ENCODE results near the gene MISP. TPM values are rescaled to one million over a fixed set of nuclear protein-coding genes. Genes with fewer than 3 reads are reported as not detected.

The MISP gene
- polyA plus RNA-seq, 1 of the 3 experiments (the other 2 are of a cell fraction): 0.08 TPM

DNA sequence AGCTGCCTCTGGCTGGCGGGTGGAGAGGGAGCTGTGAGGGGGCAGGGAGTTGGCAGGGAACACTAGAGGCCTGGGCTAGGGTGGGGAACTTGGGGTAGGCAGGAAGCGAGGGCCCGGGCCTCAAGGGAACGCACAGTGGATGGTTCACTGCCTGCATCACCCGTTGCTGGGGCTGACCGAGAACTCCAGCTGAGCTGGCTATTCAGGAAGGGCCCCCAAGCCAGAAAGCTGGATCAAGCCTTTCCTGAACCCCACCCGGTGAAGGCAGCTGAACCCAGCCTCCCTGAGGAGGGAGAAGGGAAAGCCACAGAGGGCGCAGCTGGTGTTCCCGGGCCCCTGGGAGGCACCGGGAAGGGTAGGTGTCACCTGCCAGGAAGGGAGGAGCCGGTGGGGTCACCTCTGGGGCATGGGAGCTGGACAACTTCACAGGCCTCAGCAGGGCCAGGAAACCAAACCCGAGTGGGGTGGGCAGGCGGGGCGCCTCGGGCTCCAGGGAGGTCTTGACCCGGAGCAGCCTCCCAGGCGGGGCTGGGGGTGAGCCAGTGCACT is 28.3 kb upstream of the MISP start:
- POLR2A ChIA-PET: no interaction called here
- Histone ChIP-seq H3K79me2 (ENCODE audit: insufficient read depth) (no peaks in the 10 kb centered on the region), H4K20me1 (ENCODE audit: insufficient read depth) (no peaks in the 10 kb centered on the region), H2AFZ (ENCODE audit: low read depth) (no peak overlapping the region), H3K4me3 (ENCODE audit: low read depth in 2 of 2, low read length in 1 of 2) (no peak overlapping the region), H3K36me3 (replicated peaks in 1 of 2; ENCODE audit: control insufficient read depth in 1 of 2, insufficient read depth in 2 of 2, low read length in 1 of 2) (no peaks in the 10 kb centered on the region), H3K4me1 (ENCODE audit: control insufficient read depth in 1 of 2, insufficient read depth in 2 of 2, low read depth in 1 of 2, low read length in 1 of 2) (no peaks in the 10 kb centered on the region; a peak in 1 of 4 replicates), H3K9ac (no peak overlapping the region), H3K4me2 (no peak overlapping the region), H3F3A (replicated peaks; ENCODE audit: insufficient read depth) (no peaks in the 10 kb centered on the region), H3K27me3 (ENCODE audit: insufficient read depth) (no peaks in the 10 kb centered on the region), H3K9me3 (no peaks in the 10 kb centered on the region), H3K9me2 (no peaks in the 10 kb centered on the region), H3K27ac (ENCODE audit: low read depth in 2 of 2, low read length in 1 of 2) (no peak overlapping the region)
- CTCF ChIA-PET: interaction anchor here (1.0 to 5.8 kb wide), 6 partner anchors 9 to 47 kb away, joined by 3 to 35 read pairs (median 5); partner anchors contain the start of gene PALM
- TF ChIP-seq YY1 (IDR thresholded peaks at IDR 0.05; ENCODE audit: low read depth) (no peak), FOXM1 (IDR thresholded peaks at IDR 0.05; ENCODE audit: low read depth) (no peak), RCOR1 (IDR thresholded peaks at IDR 0.05; ENCODE audit: low read length) (no peak), JUND (IDR thresholded peaks at IDR 0.05) (no peak), RAD21 (IDR thresholded peaks at IDR 0.05; ENCODE audit: low read length) (no peak)
- TF ChIP-seq, protein P1, sequence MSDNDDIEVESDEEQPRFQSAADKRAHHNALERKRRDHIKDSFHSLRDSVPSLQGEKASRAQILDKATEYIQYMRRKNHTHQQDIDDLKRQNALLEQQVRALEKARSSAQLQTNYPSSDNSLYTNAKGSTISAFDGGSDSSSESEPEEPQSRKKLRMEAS (IDR thresholded peaks at IDR 0.05; ENCODE audit: low read depth): no peak
- 95% methylated on average over 4 of the region's 17 CpGs for WGBS (ENCODE audit: low lambda C conversion rate)
- no peak for DNase-seq

DNA sequence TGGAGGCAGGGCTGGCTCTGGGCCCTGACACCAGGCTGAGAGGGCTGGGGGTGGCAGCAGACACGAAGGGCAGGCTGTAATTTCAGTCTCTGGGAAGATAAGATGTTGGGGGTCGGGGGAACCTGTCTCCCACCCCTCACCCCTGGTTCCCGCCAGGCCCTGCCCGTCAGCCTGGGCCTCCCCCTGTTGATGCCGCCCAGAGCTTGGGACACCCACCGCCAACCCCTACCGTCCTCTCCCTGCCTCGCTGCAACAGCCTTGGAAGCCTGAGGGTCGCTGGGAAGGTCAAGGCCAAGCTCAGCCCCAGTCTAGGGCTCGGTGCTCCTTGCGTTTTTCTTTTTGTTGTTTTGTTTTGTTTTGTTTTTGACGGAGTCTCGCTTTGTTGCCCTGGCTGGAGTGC is 27.7 kb upstream of the MISP start:
- WGBS (ENCODE audit: low lambda C conversion rate): 96% methylated on average over 11 of the region's 13 CpGs
- TF ChIP-seq FOSL2 (IDR thresholded peaks at IDR 0.05; ENCODE audit: borderline replicate concordance, low read depth): no peak
- TF ChIP-seq YY1 (IDR thresholded peaks at IDR 0.05; ENCODE audit: low read depth): no peak
- no peak for TF ChIP-seq NRF1 (IDR thresholded peaks at IDR 0.05; ENCODE audit: low read depth, low read length)

DNA sequence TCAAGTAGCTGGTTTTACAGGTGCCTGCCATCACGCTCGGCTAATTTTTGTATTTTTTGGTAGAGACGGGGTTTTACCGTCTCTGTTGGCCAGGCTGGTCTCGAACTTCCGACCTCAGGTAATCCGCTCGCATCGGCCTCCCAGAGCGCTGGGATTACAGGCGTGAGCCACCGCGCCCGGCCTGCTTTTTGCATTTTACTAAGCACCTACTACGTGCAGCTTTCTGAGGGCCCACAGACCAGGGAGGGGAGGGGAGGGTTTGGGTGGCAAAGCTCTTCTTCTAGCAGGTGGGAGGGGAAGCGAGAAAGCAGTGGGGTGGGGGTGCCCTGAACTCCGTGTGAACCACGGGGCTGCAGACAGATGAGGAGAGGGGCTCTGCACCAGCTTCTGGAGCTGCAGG is 27.2 kb upstream of the MISP start:
- Histone ChIP-seq H3K27ac (ENCODE audit: low read depth in 2 of 2, low read length in 1 of 2) (no peak overlapping the region), H3K4me2 (no peak overlapping the region), H3K9me3 (no peaks in the 10 kb centered on the region), H3K4me1 (ENCODE audit: control insufficient read depth in 1 of 2, insufficient read depth in 2 of 2, low read depth in 1 of 2, low read length in 1 of 2) (no peaks in the 10 kb centered on the region; a peak in 1 of 4 replicates), H3K9me2 (no peaks in the 10 kb centered on the region), H3K79me2 (ENCODE audit: insufficient read depth) (no peaks in the 10 kb centered on the region), H3K36me3 (replicated peaks in 1 of 2; ENCODE audit: control insufficient read depth in 1 of 2, insufficient read depth in 2 of 2, low read length in 1 of 2) (no peaks in the 10 kb centered on the region), H3K27me3 (ENCODE audit: insufficient read depth) (no peaks in the 10 kb centered on the region), H2AFZ (ENCODE audit: low read depth) (no peak overlapping the region), H3K4me3 (ENCODE audit: low read depth in 2 of 2, low read length in 1 of 2) (no peak overlapping the region), H3K9ac (no peak overlapping the region), H3F3A (replicated peaks; ENCODE audit: insufficient read depth) (no peaks in the 10 kb centered on the region), H4K20me1 (ENCODE audit: insufficient read depth) (no peaks in the 10 kb centered on the region)
- DNase-seq: no peak
- POLR2A ChIA-PET: no interaction called here
- CTCF ChIA-PET: interaction anchor here (1.8 to 5.8 kb wide), 2 partner anchors 10 to 15 kb away, joined by 6 to 35 read pairs; partner anchors contain the start of gene PALM
- 95% methylated on average over 17 of the region's 18 CpGs for WGBS (ENCODE audit: low lambda C conversion rate)
- TF ChIP-seq RFX5 (IDR thresholded peaks at IDR 0.05; ENCODE audit: low read length) (no peak), TCF12 (IDR thresholded peaks at IDR 0.05) (no peak), EZH2phosphoT487 (IDR thresholded peaks at IDR 0.05; ENCODE audit: borderline replicate concordance, low read depth) (no peak), RAD21 (IDR thresholded peaks at IDR 0.05; ENCODE audit: low read length) (no peak), TEAD4 (IDR thresholded peaks at IDR 0.05; ENCODE audit: borderline replicate concordance, insufficient read depth) (no peak)
- TF ChIP-seq, protein P2, sequence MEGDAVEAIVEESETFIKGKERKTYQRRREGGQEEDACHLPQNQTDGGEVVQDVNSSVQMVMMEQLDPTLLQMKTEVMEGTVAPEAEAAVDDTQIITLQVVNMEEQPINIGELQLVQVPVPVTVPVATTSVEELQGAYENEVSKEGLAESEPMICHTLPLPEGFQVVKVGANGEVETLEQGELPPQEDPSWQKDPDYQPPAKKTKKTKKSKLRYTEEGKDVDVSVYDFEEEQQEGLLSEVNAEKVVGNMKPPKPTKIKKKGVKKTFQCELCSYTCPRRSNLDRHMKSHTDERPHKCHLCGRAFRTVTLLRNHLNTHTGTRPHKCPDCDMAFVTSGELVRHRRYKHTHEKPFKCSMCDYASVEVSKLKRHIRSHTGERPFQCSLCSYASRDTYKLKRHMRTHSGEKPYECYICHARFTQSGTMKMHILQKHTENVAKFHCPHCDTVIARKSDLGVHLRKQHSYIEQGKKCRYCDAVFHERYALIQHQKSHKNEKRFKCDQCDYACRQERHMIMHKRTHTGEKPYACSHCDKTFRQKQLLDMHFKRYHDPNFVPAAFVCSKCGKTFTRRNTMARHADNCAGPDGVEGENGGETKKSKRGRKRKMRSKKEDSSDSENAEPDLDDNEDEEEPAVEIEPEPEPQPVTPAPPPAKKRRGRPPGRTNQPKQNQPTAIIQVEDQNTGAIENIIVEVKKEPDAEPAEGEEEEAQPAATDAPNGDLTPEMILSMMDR (IDR thresholded peaks at IDR 0.05): no peak
- TF ChIP-seq, protein P3, sequence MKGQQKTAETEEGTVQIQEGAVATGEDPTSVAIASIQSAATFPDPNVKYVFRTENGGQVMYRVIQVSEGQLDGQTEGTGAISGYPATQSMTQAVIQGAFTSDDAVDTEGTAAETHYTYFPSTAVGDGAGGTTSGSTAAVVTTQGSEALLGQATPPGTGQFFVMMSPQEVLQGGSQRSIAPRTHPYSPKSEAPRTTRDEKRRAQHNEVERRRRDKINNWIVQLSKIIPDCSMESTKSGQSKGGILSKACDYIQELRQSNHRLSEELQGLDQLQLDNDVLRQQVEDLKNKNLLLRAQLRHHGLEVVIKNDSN (IDR thresholded peaks at IDR 0.05; ENCODE audit: borderline replicate concordance, low read depth): no peak
- TF ChIP-seq, protein P4, sequence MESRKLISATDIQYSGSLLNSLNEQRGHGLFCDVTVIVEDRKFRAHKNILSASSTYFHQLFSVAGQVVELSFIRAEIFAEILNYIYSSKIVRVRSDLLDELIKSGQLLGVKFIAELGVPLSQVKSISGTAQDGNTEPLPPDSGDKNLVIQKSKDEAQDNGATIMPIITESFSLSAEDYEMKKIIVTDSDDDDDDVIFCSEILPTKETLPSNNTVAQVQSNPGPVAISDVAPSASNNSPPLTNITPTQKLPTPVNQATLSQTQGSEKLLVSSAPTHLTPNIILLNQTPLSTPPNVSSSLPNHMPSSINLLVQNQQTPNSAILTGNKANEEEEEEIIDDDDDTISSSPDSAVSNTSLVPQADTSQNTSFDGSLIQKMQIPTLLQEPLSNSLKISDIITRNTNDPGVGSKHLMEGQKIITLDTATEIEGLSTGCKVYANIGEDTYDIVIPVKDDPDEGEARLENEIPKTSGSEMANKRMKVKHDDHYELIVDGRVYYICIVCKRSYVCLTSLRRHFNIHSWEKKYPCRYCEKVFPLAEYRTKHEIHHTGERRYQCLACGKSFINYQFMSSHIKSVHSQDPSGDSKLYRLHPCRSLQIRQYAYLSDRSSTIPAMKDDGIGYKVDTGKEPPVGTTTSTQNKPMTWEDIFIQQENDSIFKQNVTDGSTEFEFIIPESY (IDR thresholded peaks at IDR 0.05; ENCODE audit: borderline replicate concordance, low read depth): no peak
- TF ChIP-seq, protein P1 (IDR thresholded peaks at IDR 0.05; ENCODE audit: low read depth): no peak

More for the DNA sequence above, 27.7 kb upstream of the MISP start:
- H3K9me3 ChIP-seq: no peaks in the 10 kb centered on the region
- DNase-seq: no peak
- ChIA-PET CTCF (interaction anchor here (1.0 to 5.8 kb wide), 5 partner anchors 8 to 48 kb away, joined by 3 to 35 read pairs (median 4); partner anchors contain the start of gene PALM), POLR2A (no interaction called here)
- H3K36me3 ChIP-seq (replicated peaks in 1 of 2; ENCODE audit: control insufficient read depth in 1 of 2, insufficient read depth in 2 of 2, low read length in 1 of 2): no peaks in the 10 kb centered on the region
- no peaks in the 10 kb centered on the region for H3K9me2 ChIP-seq
- H3K4me2 ChIP-seq: no peak overlapping the region
- no peak overlapping the region for H2AFZ ChIP-seq (ENCODE audit: low read depth)
- H4K20me1 ChIP-seq (ENCODE audit: insufficient read depth): no peaks in the 10 kb centered on the region
- H3K27me3 ChIP-seq (ENCODE audit: insufficient read depth): no peaks in the 10 kb centered on the region
- H3K4me3 ChIP-seq (ENCODE audit: low read depth in 2 of 2, low read length in 1 of 2): no peak overlapping the region
- no peaks in the 10 kb centered on the region; a peak in 1 of 4 replicates for H3K4me1 ChIP-seq (ENCODE audit: control insufficient read depth in 1 of 2, insufficient read depth in 2 of 2, low read depth in 1 of 2, low read length in 1 of 2)
- no peaks in the 10 kb centered on the region for H3F3A ChIP-seq (replicated peaks; ENCODE audit: insufficient read depth)
- no peaks in the 10 kb centered on the region for H3K79me2 ChIP-seq (ENCODE audit: insufficient read depth)
- H3K9ac ChIP-seq: no peak overlapping the region
- no peak overlapping the region for H3K27ac ChIP-seq (ENCODE audit: low read depth in 2 of 2, low read length in 1 of 2)

All from SK-N-SH (cell line).